Measurements from ENCODE around the gene IRAK1. TPM values are rescaled to one million over a fixed set of nuclear protein-coding genes. Genes with fewer than 3 reads are reported as not detected.

Gene IRAK1
- total and polyA plus RNA-seq, 2 of the 13 experiments (the other 11 are each of a cell fraction or from before 2014, with no cell fraction given), result 57.7 to 77.3 TPM

- TF ChIP-seq ZNF687 (CRISPR knock-in tag; IDR thresholded peaks at IDR 0.05) (peak; percentile 9; the same call in 1 of the 2 replicates), MAX (IDR thresholded peaks at IDR 0.05) (peak; percentile 54; the same call in 1 of the 2 replicates), HNRNPL (IDR thresholded peaks at IDR 0.05; ENCODE audit: low read depth, low read length) (0 out of 2 replicates have a peak, but pooled peaks have one; percentile 24), ZFY (CRISPR knock-in tag; IDR thresholded peaks at IDR 0.05) (peak; percentile 61), GABPB1 (CRISPR knock-in tag; IDR thresholded peaks at IDR 0.05) (peak; percentile 19; the same call in 1 of the 2 replicates), ZFP91 (CRISPR knock-in tag; IDR thresholded peaks at IDR 0.05; ENCODE audit: borderline replicate concordance) (0 out of 2 replicates have a peak, but pooled peaks have one; percentile 22), MYC (CRISPR knock-in tag; IDR thresholded peaks at IDR 0.05; ENCODE audit: borderline replicate concordance) (0 out of 2 replicates have a peak, but pooled peaks have one; percentile 14), NR1H2 (CRISPR knock-in tag; IDR thresholded peaks at IDR 0.05; ENCODE audit: borderline replicate concordance, low read depth) (no peak), TEAD3 (CRISPR knock-in tag; optimal IDR thresholded peaks at IDR 0.05; ENCODE audit: borderline replicate concordance) (no peak), PHF8 (CRISPR knock-in tag; IDR thresholded peaks at IDR 0.05) (peak; percentile 21; the same call in 1 of the 2 replicates), ZFX (CRISPR knock-in tag; IDR thresholded peaks at IDR 0.05; ENCODE audit: low read depth) (peak; percentile 64), RAD21 (CRISPR knock-in tag; IDR thresholded peaks at IDR 0.05) (peak; percentile 25), YY1 (IDR thresholded peaks at IDR 0.05; ENCODE audit: insufficient read depth, insufficient replicate concordance, low read depth, low read length) (peak; percentile 91), RARG (CRISPR knock-in tag; IDR thresholded peaks at IDR 0.05; ENCODE audit: low read depth) (no peak), DNMT1 (CRISPR knock-in tag; IDR thresholded peaks at IDR 0.05) (no peak), FOXO4 (CRISPR knock-in tag; conservative IDR thresholded peaks at IDR 0.05) (no peak), AGO2 (optimal IDR thresholded peaks at IDR 0.05; ENCODE audit: low read depth, low read length) (peak; percentile 57)
Observed at GRCh38 chrX:154019633-154020528, at the start of gene IRAK1 (continued).

Data from HepG2 (cell line).